SK-N-SH (cell line): Measurements from ENCODE around the gene CPSF3. TPM values are rescaled to one million over a fixed set of nuclear protein-coding genes. Genes with fewer than 3 reads are reported as not detected.

ENCODE experiments used
- CTCF ChIA-PET: fragments of 300-600, 350-600 bp; formaldehyde crosslinking; extraction: SDS; loops from one replicate; lab custom pipeline; 2021; lab: Yijun Ruan, JAX
- POLR2A ChIA-PET: fragments of 350-600 bp; sonication (Branson Sonifier 250); formaldehyde crosslinking; extraction: SDS; loops from one replicate; lab custom pipeline; 2020; ENCODE audit warnings: antibody characterized with exemption, inconsistent platforms; lab: Yijun Ruan, JAX
- DNase-seq: peaks from one replicate; pipeline ENCODE4 v3.0.0; 2012
- H2AFZ ChIP-seq: fragments of 200-600 bp; sonication (generic); 2 replicates; pipeline ENCODE4 v1.8.1; 2016; ENCODE audit warnings: antibody characterized with exemption, mild to moderate bottlenecking, low read depth
- H3F3A ChIP-seq: fragments of 200-600 bp; sonication (generic); replicated peaks from 2 replicates; pipeline ENCODE3; 2016; ENCODE audit warnings: antibody characterized with exemption, mild to moderate bottlenecking; ENCODE audit not compliant: insufficient read depth
- H3K27ac ChIP-seq, 2 experiments: fragments of 200-500 bp in 1 of 2; fragments of 200-600 bp in 1 of 2; sonication (Bioruptor generic) in 1 of 2; sonication (generic), shearing (Covaris generic) in 1 of 2; 2 replicates each; pipeline versions ENCODE4 v1.5.1 to v1.6.1; 2014 to 2016; ENCODE audit warnings: low read depth in 2 of 2, inconsistent platforms in 1 of 2, low read length in 1 of 2, mild to moderate bottlenecking in 1 of 2, mixed read lengths in 1 of 2
- H3K27me3 ChIP-seq: fragments of 200-600 bp; sonication (generic), shearing (Covaris generic); 2 replicates; pipeline ENCODE4 v1.6.1; 2016; ENCODE audit warnings: mixed run types; ENCODE audit not compliant: insufficient read depth
- H3K36me3 ChIP-seq, 2 experiments: fragments of 200-500 bp in 1 of 2; fragments of 200-600 bp in 1 of 2; sonication (Bioruptor generic) in 1 of 2; sonication (generic) in 1 of 2; replicated peaks in 1 of 2; 2 replicates each; pipeline versions ENCODE3 to v1.5.1; 2014 to 2016; ENCODE audit warnings: low read length in 1 of 2, mild to moderate bottlenecking in 1 of 2; ENCODE audit not compliant: insufficient read depth in 2 of 2, control insufficient read depth in 1 of 2
- H3K4me1 ChIP-seq, 2 experiments: fragments of 200-500 bp in 1 of 2; fragments of 200-600 bp in 1 of 2; sonication (Bioruptor generic) in 1 of 2; sonication (generic), shearing (Covaris generic) in 1 of 2; 2 replicates each; pipeline versions ENCODE4 v1.5.1 to v1.6.1; 2014 to 2016; ENCODE audit warnings: low read depth in 1 of 2, low read length in 1 of 2, mixed run types in 1 of 2; ENCODE audit not compliant: insufficient read depth in 2 of 2, control insufficient read depth in 1 of 2
- H3K4me2 ChIP-seq: fragments of 200-600 bp; sonication (generic), shearing (Covaris generic); 2 replicates; pipeline ENCODE4 v1.6.1; 2017; ENCODE audit warnings: mixed run types
- H3K4me3 ChIP-seq, 2 experiments: fragments of 200-500 bp in 1 of 2; fragments of 200-600 bp in 1 of 2; sonication (Bioruptor generic) in 1 of 2; sonication (generic), shearing (Covaris generic) in 1 of 2; 2 replicates each; pipeline versions ENCODE4 v1.5.1 to v1.8.1; 2014 to 2016; ENCODE audit warnings: low read depth in 2 of 2, inconsistent platforms in 1 of 2, low read length in 1 of 2, mild to moderate bottlenecking in 1 of 2, mixed read lengths in 1 of 2, moderate library complexity in 1 of 2
- H3K79me2 ChIP-seq: fragments of 200-600 bp; sonication (generic); 2 replicates; pipeline ENCODE4 v1.8.1; 2017; ENCODE audit warnings: mild to moderate bottlenecking; ENCODE audit not compliant: insufficient read depth
- H3K9ac ChIP-seq: fragments of 200-600 bp; sonication (generic); 2 replicates; pipeline ENCODE4 v1.6.1; 2017; ENCODE audit warnings: mixed run types
- H3K9me2 ChIP-seq: fragments of 200-600 bp; sonication (generic); 2 replicates; pipeline ENCODE4 v1.6.1; 2017; ENCODE audit warnings: mixed run types
- H3K9me3 ChIP-seq: fragments of 200-600 bp; sonication (generic); 2 replicates; pipeline ENCODE4 v1.6.1; 2017; ENCODE audit warnings: mixed run types, mild to moderate bottlenecking, moderate library complexity
- H4K20me1 ChIP-seq: fragments of 200-600 bp; sonication (generic); 2 replicates; pipeline ENCODE4 v1.6.1; 2017; ENCODE audit warnings: mild to moderate bottlenecking, mixed run types; ENCODE audit not compliant: insufficient read depth
- CHD2 ChIP-seq: fragments of 150-350 bp; IDR thresholded peaks from 2 replicates; pipeline ENCODE4 v1.6.1; 2018; ENCODE audit warnings: low read length; ENCODE audit not compliant: partially characterized antibody
- EP300 ChIP-seq, 2 experiments: IDR thresholded peaks; 2 replicates each; pipeline versions ENCODE4 v1.4.0 to v1.6.1; 2012; ENCODE audit warnings: borderline replicate concordance in 1 of 2, low read depth in 1 of 2, low read length in 1 of 2
- EZH2phosphoT487 ChIP-seq: fragments of 200-600 bp; sonication (generic); IDR thresholded peaks from 2 replicates; pipeline ENCODE4 v1.6.1; 2017; ENCODE audit warnings: low read depth, mixed run types, mild to moderate bottlenecking, antibody characterized with exemption, moderate library complexity, borderline replicate concordance
- FOSL2 ChIP-seq: IDR thresholded peaks from 2 replicates; pipeline ENCODE4 v1.4.0; 2012; ENCODE audit warnings: low read depth, mild to moderate bottlenecking, moderate library complexity, borderline replicate concordance
- FOXM1 ChIP-seq: IDR thresholded peaks from 2 replicates; pipeline ENCODE4 v1.4.0; 2012; ENCODE audit warnings: low read depth, mild to moderate bottlenecking
- GATA2 ChIP-seq: sonication (generic); formaldehyde crosslinking; IDR thresholded peaks from 2 replicates; pipeline ENCODE4 v1.5.0; 2020; ENCODE audit warnings: mild to moderate bottlenecking, missing genetic modification reagents
- JUND ChIP-seq: IDR thresholded peaks from 2 replicates; pipeline ENCODE4 v1.4.0; 2012
- MXI1 ChIP-seq: IDR thresholded peaks from 2 replicates; pipeline ENCODE4 v1.6.1; 2012; ENCODE audit warnings: mild to moderate bottlenecking, low read depth, low read length, improper control_type of control experiment
- NRF1 ChIP-seq: IDR thresholded peaks from 2 replicates; pipeline ENCODE4 v1.6.1; 2012; ENCODE audit warnings: low read depth, mild to moderate bottlenecking, low read length
- RAD21 ChIP-seq: IDR thresholded peaks from 2 replicates; pipeline ENCODE4 v1.6.1; 2012; ENCODE audit warnings: mild to moderate bottlenecking, low read length
- RCOR1 ChIP-seq: fragments of 150-350 bp; IDR thresholded peaks from 2 replicates; pipeline ENCODE4 v1.6.1; 2017; ENCODE audit warnings: antibody characterized with exemption, low read length
- RXRA ChIP-seq: IDR thresholded peaks from 2 replicates; pipeline ENCODE4 v1.4.0; 2012; ENCODE audit warnings: low read depth, mild to moderate bottlenecking, borderline replicate concordance
- TCF12 ChIP-seq: IDR thresholded peaks from 2 replicates; pipeline ENCODE4 v1.4.0; 2012
- WGBS: methylation state at CpG from one replicate; pipeline ENCODE4 v1.1.6; 2017; ENCODE audit warnings: low lambda C conversion rate; 5-methylcytosine and 5-hydroxymethylcytosine counted together
- polyA plus RNA-seq, 3 experiments: library from polyadenylated mRNA; depleted of rRNA; stranded (reverse); fragments of >200 nt; gene quantifications; 2 replicates each; pipeline ENCODE4 v1.2.3, GENCODE V29; 2012
- TF ChIP-seq, protein P1 (sequence below): IDR thresholded peaks from 2 replicates; pipeline ENCODE4 v1.4.0; 2012; ENCODE audit warnings: low read depth, borderline replicate concordance
- TF ChIP-seq, protein P2 (sequence below): IDR thresholded peaks from 2 replicates; pipeline ENCODE4 v1.6.1; 2012; ENCODE audit warnings: mild to moderate bottlenecking, low read depth, low read length, moderate library complexity
- TF ChIP-seq, protein P3 (sequence below): fragments of 150-350 bp; IDR thresholded peaks from 2 replicates; pipeline ENCODE4 v1.6.1; 2016; ENCODE audit warnings: mild to moderate bottlenecking, low read depth, low read length
- TF ChIP-seq, protein P4 (sequence below): IDR thresholded peaks from 2 replicates; pipeline ENCODE4 v1.4.0; 2012; ENCODE audit warnings: low read depth, borderline replicate concordance
- TF ChIP-seq, protein P5 (sequence below): fragments of 200-600 bp; sonication (generic); IDR thresholded peaks from 2 replicates; pipeline ENCODE4 v1.6.1; 2017; ENCODE audit warnings: antibody characterized with exemption, mild to moderate bottlenecking, moderate library complexity
- TF ChIP-seq, protein P6 (sequence below): IDR thresholded peaks from 2 replicates; pipeline ENCODE4 v1.4.0; 2012; ENCODE audit warnings: low read depth

The CPSF3 gene
- polyA plus RNA-seq, 1 of the 3 experiments (the other 2 are of a cell fraction) = 34.2 TPM

DNA sequence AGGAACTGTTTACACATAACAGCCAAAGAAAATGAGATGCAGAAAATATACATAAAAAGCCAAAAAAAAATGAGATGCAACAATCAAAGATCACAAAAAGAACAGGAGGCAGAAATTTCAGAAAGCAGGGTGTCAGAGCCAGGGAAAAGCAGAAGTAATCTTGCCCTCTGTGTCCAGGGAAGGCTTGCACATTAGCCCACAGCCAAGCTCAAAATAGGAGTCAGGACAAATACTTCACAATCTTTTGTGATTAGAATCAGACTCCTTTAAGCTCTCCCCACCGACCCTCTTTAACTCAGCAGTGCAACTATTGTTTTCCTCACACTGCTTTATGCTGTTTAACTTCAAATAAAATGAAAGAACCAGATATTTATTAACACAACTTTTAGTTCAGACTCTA, 85.5 kb downstream of the CPSF3 start:
- no peak for DNase-seq
- WGBS = 35% methylated on average over 1 of the region's 1 CpG
- POLR2A ChIA-PET = interaction anchor here (1.4 kb wide), 1 partner anchor 47 kb away, joined by 4 read pairs; the partner anchor contains the start of gene ADAM17

More for the DNA sequence above, 85.5 kb downstream of the CPSF3 start:
- Histone ChIP-seq H4K20me1 (no peaks in the 10 kb centered on the region; the same call in 1 of the 2 replicates), H3K9me2 (no peaks in the 10 kb centered on the region), H3K9ac (no peak overlapping the region), H3K9me3 (no peaks in the 10 kb centered on the region), H3K4me1 (peaks cover 0 to 2% of the 10 kb centered on the region in 2 experiments; a peak in 1 of 4 replicates), H3K79me2 (peaks cover 12% of the 10 kb centered on the region; the same call in 1 of the 2 replicates), H3K36me3 (peaks cover 43 to 56% of the 10 kb centered on the region in 2 experiments), H3K27ac (peak overlapping the region in 1 of 2 experiments; percentile 3; a peak in 1 of 4 replicates), H3F3A (peaks cover 4% of the 10 kb centered on the region), H3K4me2 (no peak overlapping the region), H2AFZ (no peak overlapping the region), H3K4me3 (no peak overlapping the region), H3K27me3 (no peaks in the 10 kb centered on the region)
- TF ChIP-seq FOXM1 = no peak
- TF ChIP-seq RAD21 = no peak
- no peak for TF ChIP-seq MXI1
- no peak for TF ChIP-seq RXRA
- TF ChIP-seq NRF1 = no peak
- no peak for TF ChIP-seq JUND
- TF ChIP-seq FOSL2 = no peak
- TF ChIP-seq EP300 (IDR thresholded peaks at IDR 0.05; ENCODE audit: borderline replicate concordance in 1 of 2, low read depth in 1 of 2, low read length in 1 of 2) = no peak
- no peak for TF ChIP-seq CHD2
- TF ChIP-seq, protein P1, sequence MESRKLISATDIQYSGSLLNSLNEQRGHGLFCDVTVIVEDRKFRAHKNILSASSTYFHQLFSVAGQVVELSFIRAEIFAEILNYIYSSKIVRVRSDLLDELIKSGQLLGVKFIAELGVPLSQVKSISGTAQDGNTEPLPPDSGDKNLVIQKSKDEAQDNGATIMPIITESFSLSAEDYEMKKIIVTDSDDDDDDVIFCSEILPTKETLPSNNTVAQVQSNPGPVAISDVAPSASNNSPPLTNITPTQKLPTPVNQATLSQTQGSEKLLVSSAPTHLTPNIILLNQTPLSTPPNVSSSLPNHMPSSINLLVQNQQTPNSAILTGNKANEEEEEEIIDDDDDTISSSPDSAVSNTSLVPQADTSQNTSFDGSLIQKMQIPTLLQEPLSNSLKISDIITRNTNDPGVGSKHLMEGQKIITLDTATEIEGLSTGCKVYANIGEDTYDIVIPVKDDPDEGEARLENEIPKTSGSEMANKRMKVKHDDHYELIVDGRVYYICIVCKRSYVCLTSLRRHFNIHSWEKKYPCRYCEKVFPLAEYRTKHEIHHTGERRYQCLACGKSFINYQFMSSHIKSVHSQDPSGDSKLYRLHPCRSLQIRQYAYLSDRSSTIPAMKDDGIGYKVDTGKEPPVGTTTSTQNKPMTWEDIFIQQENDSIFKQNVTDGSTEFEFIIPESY = no peak
- TF ChIP-seq EZH2phosphoT487 = no peak
- TF ChIP-seq, protein P2, sequence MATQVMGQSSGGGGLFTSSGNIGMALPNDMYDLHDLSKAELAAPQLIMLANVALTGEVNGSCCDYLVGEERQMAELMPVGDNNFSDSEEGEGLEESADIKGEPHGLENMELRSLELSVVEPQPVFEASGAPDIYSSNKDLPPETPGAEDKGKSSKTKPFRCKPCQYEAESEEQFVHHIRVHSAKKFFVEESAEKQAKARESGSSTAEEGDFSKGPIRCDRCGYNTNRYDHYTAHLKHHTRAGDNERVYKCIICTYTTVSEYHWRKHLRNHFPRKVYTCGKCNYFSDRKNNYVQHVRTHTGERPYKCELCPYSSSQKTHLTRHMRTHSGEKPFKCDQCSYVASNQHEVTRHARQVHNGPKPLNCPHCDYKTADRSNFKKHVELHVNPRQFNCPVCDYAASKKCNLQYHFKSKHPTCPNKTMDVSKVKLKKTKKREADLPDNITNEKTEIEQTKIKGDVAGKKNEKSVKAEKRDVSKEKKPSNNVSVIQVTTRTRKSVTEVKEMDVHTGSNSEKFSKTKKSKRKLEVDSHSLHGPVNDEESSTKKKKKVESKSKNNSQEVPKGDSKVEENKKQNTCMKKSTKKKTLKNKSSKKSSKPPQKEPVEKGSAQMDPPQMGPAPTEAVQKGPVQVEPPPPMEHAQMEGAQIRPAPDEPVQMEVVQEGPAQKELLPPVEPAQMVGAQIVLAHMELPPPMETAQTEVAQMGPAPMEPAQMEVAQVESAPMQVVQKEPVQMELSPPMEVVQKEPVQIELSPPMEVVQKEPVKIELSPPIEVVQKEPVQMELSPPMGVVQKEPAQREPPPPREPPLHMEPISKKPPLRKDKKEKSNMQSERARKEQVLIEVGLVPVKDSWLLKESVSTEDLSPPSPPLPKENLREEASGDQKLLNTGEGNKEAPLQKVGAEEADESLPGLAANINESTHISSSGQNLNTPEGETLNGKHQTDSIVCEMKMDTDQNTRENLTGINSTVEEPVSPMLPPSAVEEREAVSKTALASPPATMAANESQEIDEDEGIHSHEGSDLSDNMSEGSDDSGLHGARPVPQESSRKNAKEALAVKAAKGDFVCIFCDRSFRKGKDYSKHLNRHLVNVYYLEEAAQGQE = no peak
- TF ChIP-seq, protein P3, sequence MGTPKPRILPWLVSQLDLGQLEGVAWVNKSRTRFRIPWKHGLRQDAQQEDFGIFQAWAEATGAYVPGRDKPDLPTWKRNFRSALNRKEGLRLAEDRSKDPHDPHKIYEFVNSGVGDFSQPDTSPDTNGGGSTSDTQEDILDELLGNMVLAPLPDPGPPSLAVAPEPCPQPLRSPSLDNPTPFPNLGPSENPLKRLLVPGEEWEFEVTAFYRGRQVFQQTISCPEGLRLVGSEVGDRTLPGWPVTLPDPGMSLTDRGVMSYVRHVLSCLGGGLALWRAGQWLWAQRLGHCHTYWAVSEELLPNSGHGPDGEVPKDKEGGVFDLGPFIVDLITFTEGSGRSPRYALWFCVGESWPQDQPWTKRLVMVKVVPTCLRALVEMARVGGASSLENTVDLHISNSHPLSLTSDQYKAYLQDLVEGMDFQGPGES = no peak
- TF ChIP-seq, protein P4, sequence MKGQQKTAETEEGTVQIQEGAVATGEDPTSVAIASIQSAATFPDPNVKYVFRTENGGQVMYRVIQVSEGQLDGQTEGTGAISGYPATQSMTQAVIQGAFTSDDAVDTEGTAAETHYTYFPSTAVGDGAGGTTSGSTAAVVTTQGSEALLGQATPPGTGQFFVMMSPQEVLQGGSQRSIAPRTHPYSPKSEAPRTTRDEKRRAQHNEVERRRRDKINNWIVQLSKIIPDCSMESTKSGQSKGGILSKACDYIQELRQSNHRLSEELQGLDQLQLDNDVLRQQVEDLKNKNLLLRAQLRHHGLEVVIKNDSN = no peak
- no peak for TF ChIP-seq GATA2 (CRISPR knock-in tag)
- no peak for TF ChIP-seq TCF12
- TF ChIP-seq, protein P5, sequence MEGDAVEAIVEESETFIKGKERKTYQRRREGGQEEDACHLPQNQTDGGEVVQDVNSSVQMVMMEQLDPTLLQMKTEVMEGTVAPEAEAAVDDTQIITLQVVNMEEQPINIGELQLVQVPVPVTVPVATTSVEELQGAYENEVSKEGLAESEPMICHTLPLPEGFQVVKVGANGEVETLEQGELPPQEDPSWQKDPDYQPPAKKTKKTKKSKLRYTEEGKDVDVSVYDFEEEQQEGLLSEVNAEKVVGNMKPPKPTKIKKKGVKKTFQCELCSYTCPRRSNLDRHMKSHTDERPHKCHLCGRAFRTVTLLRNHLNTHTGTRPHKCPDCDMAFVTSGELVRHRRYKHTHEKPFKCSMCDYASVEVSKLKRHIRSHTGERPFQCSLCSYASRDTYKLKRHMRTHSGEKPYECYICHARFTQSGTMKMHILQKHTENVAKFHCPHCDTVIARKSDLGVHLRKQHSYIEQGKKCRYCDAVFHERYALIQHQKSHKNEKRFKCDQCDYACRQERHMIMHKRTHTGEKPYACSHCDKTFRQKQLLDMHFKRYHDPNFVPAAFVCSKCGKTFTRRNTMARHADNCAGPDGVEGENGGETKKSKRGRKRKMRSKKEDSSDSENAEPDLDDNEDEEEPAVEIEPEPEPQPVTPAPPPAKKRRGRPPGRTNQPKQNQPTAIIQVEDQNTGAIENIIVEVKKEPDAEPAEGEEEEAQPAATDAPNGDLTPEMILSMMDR = no peak
- TF ChIP-seq, protein P6, sequence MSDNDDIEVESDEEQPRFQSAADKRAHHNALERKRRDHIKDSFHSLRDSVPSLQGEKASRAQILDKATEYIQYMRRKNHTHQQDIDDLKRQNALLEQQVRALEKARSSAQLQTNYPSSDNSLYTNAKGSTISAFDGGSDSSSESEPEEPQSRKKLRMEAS = no peak
- no peak for TF ChIP-seq RCOR1
- CTCF ChIA-PET = interaction anchor here (1.3 kb wide), 1 partner anchor 16 kb away, joined by 6 read pairs; no protein-coding TSS in a partner anchor
